GM12878 (cell line): ENCODE data around the gene TRAPPC2. TPM values are rescaled to one million over a fixed set of nuclear protein-coding genes. Genes with fewer than 3 reads are reported as not detected.

Experiments used
- ATAC-seq: fragments of 200-7000 bp; cut with Tn5 transposase; 3 replicates; pipeline ENCODE4 v1.9.1; 2020; ENCODE audit warnings: mild to moderate bottlenecking, moderate library complexity
- BruUV-seq: library from RNA; stranded (reverse); fragments of 400-500 nt; replicated peaks from 2 replicates; lab custom pipeline; 2021; lab: Mats Ljungman, UMichigan
- CTCF ChIA-PET: fragments of 300-600 bp; sonication (Branson Sonifier 250); formaldehyde crosslinking; extraction: SDS; loops from one replicate; lab custom pipeline; 2021; ENCODE audit warnings: inconsistent platforms; lab: Yijun Ruan, JAX
- POLR2A ChIA-PET: fragments of 350-600 bp; formaldehyde crosslinking; extraction: SDS; loops from one replicate; lab custom pipeline; 2021; ENCODE audit warnings: inconsistent platforms; lab: Charles Lee
- RAD21 ChIA-PET: fragments of 300-600 bp; sonication (Branson Sonifier 250); formaldehyde crosslinking; loops from one replicate; lab custom pipeline; 2023; ENCODE audit warnings: antibody characterized with exemption; ENCODE audit not compliant: unreplicated experiment; lab: Charles Lee
- SMC1A ChIA-PET: fragments of 300-600 bp; sonication (Branson Sonifier 250); formaldehyde crosslinking; loops from one replicate; lab custom pipeline; 2023; ENCODE audit not compliant: unreplicated experiment, uncharacterized antibody; lab: Charles Lee
- DNase-seq: peaks from one replicate; pipeline ENCODE4 v3.0.0-alpha.2; 2011; ENCODE audit warnings: low read depth, low spot score
- FAIRE-seq: peaks from 3 replicates; lab custom pipeline; 2011; peaks lifted over from hg19 to GRCh38; lab: Jason Lieb, UNC
- H2AFZ ChIP-seq: 2 replicates; pipeline ENCODE4 v1.6.0; 2011; ENCODE audit warnings: low read depth, low read length, control low read depth; ENCODE audit not compliant: control insufficient read depth
- H3K27ac ChIP-seq: 2 replicates; pipeline ENCODE4 v1.5.1; 2011; ENCODE audit warnings: control low read depth; ENCODE audit not compliant: control insufficient read depth, insufficient read depth
- H3K27me3 ChIP-seq, 2 experiments: replicated peaks in 1 of 2; 2 replicates each; pipeline versions ENCODE4 v1.6.0 to v1.6.1; 2011; ENCODE audit warnings: low read length in 1 of 2; ENCODE audit not compliant: control insufficient read depth in 2 of 2, insufficient read depth in 2 of 2
- H3K36me3 ChIP-seq, 2 experiments: 2 replicates each; pipeline ENCODE4 v1.5.1; 2011; ENCODE audit warnings: low read length in 1 of 2; ENCODE audit not compliant: control insufficient read depth in 2 of 2, insufficient read depth in 2 of 2
- H3K4me1 ChIP-seq: 2 replicates; pipeline ENCODE4 v1.6.1; 2011; ENCODE audit warnings: mild to moderate bottlenecking, low read length, moderate library complexity, mixed read lengths; ENCODE audit not compliant: control insufficient read depth, insufficient read depth
- H3K4me2 ChIP-seq: 2 replicates; pipeline ENCODE4 v1.6.0; 2011; ENCODE audit warnings: control low read depth; ENCODE audit not compliant: control insufficient read depth, insufficient read depth
- H3K4me3 ChIP-seq: fragments of 200-600 bp; sonication (generic); 2 replicates; pipeline ENCODE4 v1.5.1; 2016
- H3K79me2 ChIP-seq: 2 replicates; pipeline ENCODE4 v1.6.0; 2011; ENCODE audit warnings: low read length; ENCODE audit not compliant: control insufficient read depth, insufficient read depth
- H3K9ac ChIP-seq: 2 replicates; pipeline ENCODE4 v1.8.0; 2011; ENCODE audit warnings: low read length, control low read depth, mixed read lengths; ENCODE audit not compliant: control insufficient read depth, insufficient read depth
- H3K9me3 ChIP-seq: replicated peaks from 3 replicates; pipeline ENCODE4 v1.5.1; 2011; ENCODE audit warnings: mild to moderate bottlenecking, low read length; ENCODE audit not compliant: control insufficient read depth, insufficient read depth
- H4K20me1 ChIP-seq: 2 replicates; pipeline ENCODE4 v1.6.0; 2011; ENCODE audit not compliant: control insufficient read depth, insufficient read depth
- FOXK2 ChIP-seq: fragments of 450-650 bp; IDR thresholded peaks from 2 replicates; pipeline ENCODE4 v1.6.1; 2017; ENCODE audit warnings: mild to moderate bottlenecking, moderate library complexity
- KAT2A ChIP-seq: conservative IDR thresholded peaks from 2 replicates; pipeline ENCODE4 v1.6.1; 2011; ENCODE audit warnings: low read depth, low read length; ENCODE audit not compliant: control insufficient read depth
- LARP7 ChIP-seq: fragments of 450-650 bp; IDR thresholded peaks from 2 replicates; pipeline ENCODE4 v1.6.1; 2017; ENCODE audit warnings: mild to moderate bottlenecking
- MYC ChIP-seq: IDR thresholded peaks from 2 replicates; pipeline ENCODE4 v1.6.1; 2011; ENCODE audit warnings: mild to moderate bottlenecking, low read length, moderate library complexity, inconsistent platforms; ENCODE audit not compliant: insufficient read depth, insufficient replicate concordance, insufficient read length, severe bottlenecking
- NR2F1 ChIP-seq: fragments of 450-650 bp; conservative IDR thresholded peaks from 2 replicates; pipeline ENCODE4 v1.6.1; 2017; ENCODE audit warnings: mild to moderate bottlenecking
- SIN3A ChIP-seq: IDR thresholded peaks from 2 replicates; pipeline ENCODE4 v1.6.1; 2012; ENCODE audit warnings: low read depth, low read length, improper control_type of control experiment
- SPI1 ChIP-seq: IDR thresholded peaks from 2 replicates; pipeline ENCODE4 v1.6.1; 2011; ENCODE audit warnings: low read depth, mild to moderate bottlenecking, low read length, moderate library complexity, borderline replicate concordance; ENCODE audit not compliant: insufficient read depth
- STAT1 ChIP-seq: fragments of 450-650 bp; conservative IDR thresholded peaks from 2 replicates; pipeline ENCODE4 v1.6.1; 2014; ENCODE audit warnings: antibody characterized with exemption, mild to moderate bottlenecking
- ZNF622 ChIP-seq: fragments of 450-650 bp; IDR thresholded peaks from 2 replicates; pipeline ENCODE4 v1.6.1; 2017; ENCODE audit warnings: mild to moderate bottlenecking, inconsistent platforms
- WGBS: methylation state at CpG from one replicate; pipeline ENCODE4 v1.1.6; 2016; ENCODE audit warnings: low lambda C conversion rate; ENCODE audit not compliant: insufficient replicate concordance, insufficient coverage; ENCODE audit errors: missing lambda C conversion rate; 5-methylcytosine and 5-hydroxymethylcytosine counted together
- in situ Hi-C: fragments of 300-500 bp; cut with MboI; formaldehyde crosslinking; loops from 9 replicates; pipeline ENCODE4 v1.14.3; 2018; ENCODE audit warnings: mixed read lengths
- intact Hi-C: fragments of 100-400 bp; cut with micrococcal nuclease; formaldehyde crosslinking; loops from one replicate; pipeline ENCODE4 v1.14.2; 2022; ENCODE audit not compliant: unreplicated experiment
- polyA plus RNA-seq, 11 experiments: library from polyadenylated mRNA; depleted of rRNA in 4 of 11; unstranded in 6 of 11; stranded (reverse) in 5 of 11; fragments of >200 nt; fragmentation: Nextera tagmentation in 4 of 11; fragmentation: Illumina TruSeq in 1 of 11; extraction: Ambion mirVana in 4 of 11; extraction: Trizol in 1 of 11; gene quantifications; 1 replicate in 1 of 11; 2 replicates in 10 of 11; pipeline versions ENCODE4 v1.2.1 to v1.2.3, GENCODE V29; 2011 to 2016; ENCODE audit warnings: inconsistent platforms in 2 of 11, missing spikeins in 2 of 11, low read depth in 1 of 11
- total RNA-seq, 4 experiments: library from RNA; depleted of rRNA in 3 of 4; stranded (reverse); fragments of >200 nt in 3 of 4; fragmentation: Illumina TruSeq in 1 of 4; extraction: Trizol in 1 of 4; gene quantifications; 2 replicates each; pipeline versions ENCODE4 v1.2.1 to v1.2.3, GENCODE V29; 2013 to 2021
- TF ChIP-seq, protein P1 (sequence below): fragments of 450-650 bp; IDR thresholded peaks from 2 replicates; pipeline ENCODE4 v1.6.1; 2016; ENCODE audit warnings: mild to moderate bottlenecking
- TF ChIP-seq, protein P2 (sequence below): IDR thresholded peaks from 2 replicates; pipeline ENCODE4 v1.6.1; 2012; ENCODE audit warnings: improper control_type of control experiment, low read depth, low read length; ENCODE audit not compliant: insufficient replicate concordance

Gene TRAPPC2
- total and polyA plus RNA-seq, 10 of the 15 experiments (the other 5 are each of a cell fraction or from before 2014, with no cell fraction given) = 12.4 to 28.4 (median 21.3) TPM

DNA sequence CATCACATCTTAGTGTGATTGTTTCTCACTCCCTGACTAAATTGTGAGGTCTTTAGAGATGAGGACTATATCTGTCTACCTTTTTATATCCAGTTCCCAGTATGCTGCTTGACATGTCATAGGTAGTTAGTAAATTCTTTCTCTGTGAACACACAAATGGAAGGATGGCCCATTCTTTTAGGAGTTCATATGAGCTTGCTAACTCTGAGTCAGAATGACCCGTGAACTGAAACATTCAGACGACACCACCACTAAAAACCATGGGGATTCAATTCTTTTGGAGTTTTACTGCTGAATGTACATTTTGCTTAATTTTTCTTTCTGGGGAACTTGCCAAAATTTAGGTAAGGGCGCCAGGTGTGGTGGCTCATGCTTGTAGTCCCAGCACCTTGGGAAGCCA, 14.1 kb upstream of the TRAPPC2 start:
- no peak for TF ChIP-seq KAT2A
- TF ChIP-seq, protein P1, sequence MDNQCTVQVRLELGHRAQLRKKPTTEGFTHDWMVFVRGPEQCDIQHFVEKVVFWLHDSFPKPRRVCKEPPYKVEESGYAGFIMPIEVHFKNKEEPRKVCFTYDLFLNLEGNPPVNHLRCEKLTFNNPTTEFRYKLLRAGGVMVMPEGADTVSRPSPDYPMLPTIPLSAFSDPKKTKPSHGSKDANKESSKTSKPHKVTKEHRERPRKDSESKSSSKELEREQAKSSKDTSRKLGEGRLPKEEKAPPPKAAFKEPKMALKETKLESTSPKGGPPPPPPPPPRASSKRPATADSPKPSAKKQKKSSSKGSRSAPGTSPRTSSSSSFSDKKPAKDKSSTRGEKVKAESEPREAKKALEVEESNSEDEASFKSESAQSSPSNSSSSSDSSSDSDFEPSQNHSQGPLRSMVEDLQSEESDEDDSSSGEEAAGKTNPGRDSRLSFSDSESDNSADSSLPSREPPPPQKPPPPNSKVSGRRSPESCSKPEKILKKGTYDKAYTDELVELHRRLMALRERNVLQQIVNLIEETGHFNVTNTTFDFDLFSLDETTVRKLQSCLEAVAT = no peak
- TF ChIP-seq MYC = no peak
- TF ChIP-seq, protein P2, sequence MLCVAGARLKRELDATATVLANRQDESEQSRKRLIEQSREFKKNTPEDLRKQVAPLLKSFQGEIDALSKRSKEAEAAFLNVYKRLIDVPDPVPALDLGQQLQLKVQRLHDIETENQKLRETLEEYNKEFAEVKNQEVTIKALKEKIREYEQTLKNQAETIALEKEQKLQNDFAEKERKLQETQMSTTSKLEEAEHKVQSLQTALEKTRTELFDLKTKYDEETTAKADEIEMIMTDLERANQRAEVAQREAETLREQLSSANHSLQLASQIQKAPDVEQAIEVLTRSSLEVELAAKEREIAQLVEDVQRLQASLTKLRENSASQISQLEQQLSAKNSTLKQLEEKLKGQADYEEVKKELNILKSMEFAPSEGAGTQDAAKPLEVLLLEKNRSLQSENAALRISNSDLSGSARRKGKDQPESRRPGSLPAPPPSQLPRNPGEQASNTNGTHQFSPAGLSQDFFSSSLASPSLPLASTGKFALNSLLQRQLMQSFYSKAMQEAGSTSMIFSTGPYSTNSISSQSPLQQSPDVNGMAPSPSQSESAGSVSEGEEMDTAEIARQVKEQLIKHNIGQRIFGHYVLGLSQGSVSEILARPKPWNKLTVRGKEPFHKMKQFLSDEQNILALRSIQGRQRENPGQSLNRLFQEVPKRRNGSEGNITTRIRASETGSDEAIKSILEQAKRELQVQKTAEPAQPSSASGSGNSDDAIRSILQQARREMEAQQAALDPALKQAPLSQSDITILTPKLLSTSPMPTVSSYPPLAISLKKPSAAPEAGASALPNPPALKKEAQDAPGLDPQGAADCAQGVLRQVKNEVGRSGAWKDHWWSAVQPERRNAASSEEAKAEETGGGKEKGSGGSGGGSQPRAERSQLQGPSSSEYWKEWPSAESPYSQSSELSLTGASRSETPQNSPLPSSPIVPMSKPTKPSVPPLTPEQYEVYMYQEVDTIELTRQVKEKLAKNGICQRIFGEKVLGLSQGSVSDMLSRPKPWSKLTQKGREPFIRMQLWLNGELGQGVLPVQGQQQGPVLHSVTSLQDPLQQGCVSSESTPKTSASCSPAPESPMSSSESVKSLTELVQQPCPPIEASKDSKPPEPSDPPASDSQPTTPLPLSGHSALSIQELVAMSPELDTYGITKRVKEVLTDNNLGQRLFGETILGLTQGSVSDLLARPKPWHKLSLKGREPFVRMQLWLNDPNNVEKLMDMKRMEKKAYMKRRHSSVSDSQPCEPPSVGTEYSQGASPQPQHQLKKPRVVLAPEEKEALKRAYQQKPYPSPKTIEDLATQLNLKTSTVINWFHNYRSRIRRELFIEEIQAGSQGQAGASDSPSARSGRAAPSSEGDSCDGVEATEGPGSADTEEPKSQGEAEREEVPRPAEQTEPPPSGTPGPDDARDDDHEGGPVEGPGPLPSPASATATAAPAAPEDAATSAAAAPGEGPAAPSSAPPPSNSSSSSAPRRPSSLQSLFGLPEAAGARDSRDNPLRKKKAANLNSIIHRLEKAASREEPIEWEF = no peak
- no peak for TF ChIP-seq FOXK2
- TF ChIP-seq LARP7 = no peak
- TF ChIP-seq SIN3A = no peak
- no peak for TF ChIP-seq NR2F1
- no peak for TF ChIP-seq ZNF622
- TF ChIP-seq STAT1 = no peak
- no peak for TF ChIP-seq SPI1
- no peaks in the 10 kb centered on the region; the same call in 1 of the 2 replicates for H3K79me2 ChIP-seq
- H2AFZ ChIP-seq = no peak overlapping the region
- DNase-seq (no peak), ATAC-seq (no peak), FAIRE-seq (no peak)
- no TSS peak for BruUV-seq
- intact Hi-C loops (loop anchor here (1.0 kb wide), 1 partner anchor 90 kb away; no protein-coding TSS in a partner anchor), in situ Hi-C loops (loop anchor here (5.0 to 10.0 kb wide), 3 partner anchors 91 to 279 kb away; partner anchors contain the start of gene GEMIN8)
- no peak overlapping the region for H3K9ac ChIP-seq
- H3K4me3 ChIP-seq = no peak overlapping the region
- no peaks in the 10 kb centered on the region for H3K9me3 ChIP-seq
- WGBS = 82% methylated on average over 3 of the region's 3 CpGs
- H3K27me3 ChIP-seq = no peaks in the 10 kb centered on the region
- H3K4me2 ChIP-seq = no peak overlapping the region
- ChIA-PET SMC1A (interaction anchor here (1.0 to 14.7 kb wide), 11 partner anchors 12 to 277 kb away, joined by 3 to 198 read pairs (median 4); partner anchors contain the start of genes OFD1, RAB9A and TRAPPC2), CTCF (interaction anchor here (1.0 to 11.5 kb wide), 17 partner anchors 13 to 283 kb away, joined by 3 to 113 read pairs (median 6); partner anchors contain the start of genes OFD1 and TRAPPC2), RAD21 (interaction anchor here (1.0 to 15.7 kb wide), 7 partner anchors 11 to 284 kb away, joined by 3 to 175 read pairs (median 15); partner anchors contain the start of genes OFD1 and TRAPPC2), POLR2A (interaction anchor here (1.2 kb wide), 1 partner anchor 11 kb away, joined by 3 read pairs; no protein-coding TSS in a partner anchor)
- H3K4me1 ChIP-seq = peaks cover 40% of the 10 kb centered on the region
- H3K36me3 ChIP-seq = peaks cover 0 to 15% of the 10 kb centered on the region in 2 experiments; a peak in 3 of 4 replicates
- no peaks in the 10 kb centered on the region for H4K20me1 ChIP-seq
- no peak overlapping the region for H3K27ac ChIP-seq
